Measurements from ENCODE around the gene APBB1IP.

GRCh38 chr10:26479766-26480492, 41.8 kb downstream of the APBB1IP start:
- TF ChIP-seq CTCF (IDR thresholded peaks at IDR 0.05) (no peak), ZFX (IDR thresholded peaks at IDR 0.05; ENCODE audit: borderline replicate concordance) (no peak)

Data from 22Rv1 (cell line).